GM12878 (cell line): ENCODE results near the gene SLC25A44. TPM values are rescaled to one million over a fixed set of nuclear protein-coding genes. Genes with fewer than 3 reads are reported as not detected.

ENCODE experiments used
- BMI1 ChIP-seq: fragments of 450-650 bp; IDR thresholded peaks from 2 replicates; pipeline ENCODE4 v1.6.1; 2016; ENCODE audit warnings: mild to moderate bottlenecking, moderate library complexity, borderline replicate concordance
- FOS ChIP-seq: IDR thresholded peaks from 3 replicates; pipeline ENCODE4 v1.6.1; 2011; ENCODE audit warnings: borderline replicate concordance; ENCODE audit not compliant: insufficient read length; ENCODE audit errors: extremely low read depth
- JUND ChIP-seq: IDR thresholded peaks from 2 replicates; pipeline ENCODE4 v1.6.1; 2012; ENCODE audit warnings: low read depth, mild to moderate bottlenecking, low read length, improper control_type of control experiment, moderate library complexity
- MYC ChIP-seq: IDR thresholded peaks from 2 replicates; pipeline ENCODE4 v1.6.1; 2011; ENCODE audit warnings: mild to moderate bottlenecking, low read length, moderate library complexity, inconsistent platforms; ENCODE audit not compliant: insufficient read depth, insufficient replicate concordance, insufficient read length, severe bottlenecking
- NFYB ChIP-seq: IDR thresholded peaks from 2 replicates; pipeline ENCODE4 v1.6.1; 2011; ENCODE audit warnings: low read depth, mild to moderate bottlenecking, low read length, improper control_type of control experiment, moderate library complexity; ENCODE audit not compliant: insufficient read depth
- NR2C1 ChIP-seq: fragments of 450-650 bp; IDR thresholded peaks from 2 replicates; pipeline ENCODE4 v1.6.1; 2017; ENCODE audit warnings: antibody characterized with exemption, mild to moderate bottlenecking, moderate library complexity
- POLR2A ChIP-seq: IDR thresholded peaks from 2 replicates; pipeline ENCODE4 v1.6.1; 2011; ENCODE audit warnings: low read depth, mild to moderate bottlenecking, low read length
- POLR2AphosphoS2 ChIP-seq: IDR thresholded peaks from 2 replicates; pipeline ENCODE4 v1.6.1; 2011; ENCODE audit warnings: low read depth, mild to moderate bottlenecking, low read length, improper control_type of control experiment, moderate library complexity
- RCOR1 ChIP-seq: conservative IDR thresholded peaks from 2 replicates; pipeline ENCODE4 v1.6.1; 2012; ENCODE audit warnings: low read depth, low read length, improper control_type of control experiment
- RUNX3 ChIP-seq: IDR thresholded peaks from 2 replicates; pipeline ENCODE4 v1.6.1; 2012; ENCODE audit warnings: low read length, inconsistent platforms
- SMARCA5 ChIP-seq: fragments of 450-650 bp; IDR thresholded peaks from 2 replicates; pipeline ENCODE4 v1.6.1; 2017; ENCODE audit warnings: mild to moderate bottlenecking
- ZBED1 ChIP-seq: IDR thresholded peaks from 2 replicates; pipeline ENCODE4 v1.6.1; 2016; ENCODE audit warnings: borderline replicate concordance
- polyA plus RNA-seq, 11 experiments: library from polyadenylated mRNA; depleted of rRNA in 4 of 11; unstranded in 6 of 11; stranded (reverse) in 5 of 11; fragments of >200 nt; fragmentation: Nextera tagmentation in 4 of 11; fragmentation: Illumina TruSeq in 1 of 11; extraction: Ambion mirVana in 4 of 11; extraction: Trizol in 1 of 11; gene quantifications; 1 replicate in 1 of 11; 2 replicates in 10 of 11; pipeline versions ENCODE4 v1.2.1 to v1.2.3, GENCODE V29; 2011 to 2016; ENCODE audit warnings: inconsistent platforms in 2 of 11, missing spikeins in 2 of 11, low read depth in 1 of 11
- total RNA-seq, 4 experiments: library from RNA; depleted of rRNA in 3 of 4; stranded (reverse); fragments of >200 nt in 3 of 4; fragmentation: Illumina TruSeq in 1 of 4; extraction: Trizol in 1 of 4; gene quantifications; 2 replicates each; pipeline versions ENCODE4 v1.2.1 to v1.2.3, GENCODE V29; 2013 to 2021
- TF ChIP-seq, protein P1 (sequence below): fragments of 450-650 bp; IDR thresholded peaks from 2 replicates; pipeline ENCODE4 v1.6.1; 2017; ENCODE audit warnings: mild to moderate bottlenecking
- TF ChIP-seq, protein P2 (sequence below): fragments of 450-650 bp; IDR thresholded peaks from 2 replicates; pipeline ENCODE4 v1.6.1; 2018; ENCODE audit warnings: mild to moderate bottlenecking, low read depth, moderate library complexity; ENCODE audit not compliant: partially characterized antibody
- TF ChIP-seq, protein P3 (sequence below): fragments of 450-650 bp; IDR thresholded peaks from 2 replicates; pipeline ENCODE4 v1.6.1; 2017; ENCODE audit warnings: mild to moderate bottlenecking, moderate library complexity
- TF ChIP-seq, protein P4 (sequence below): fragments of 450-650 bp; IDR thresholded peaks from 2 replicates; pipeline ENCODE4 v1.6.1; 2016; ENCODE audit warnings: mild to moderate bottlenecking, moderate library complexity, borderline replicate concordance

Gene SLC25A44
- total and polyA plus RNA-seq, 10 of the 15 experiments (the other 5 are each of a cell fraction or from before 2014, with no cell fraction given): 7.1 to 43.3 (median 30.4) TPM

GRCh38 chr1:156212833-156213643 lies 19.1 kb downstream of the SLC25A44 start, which contains the start of gene PMF1 (continued):
- TF ChIP-seq, protein P1, sequence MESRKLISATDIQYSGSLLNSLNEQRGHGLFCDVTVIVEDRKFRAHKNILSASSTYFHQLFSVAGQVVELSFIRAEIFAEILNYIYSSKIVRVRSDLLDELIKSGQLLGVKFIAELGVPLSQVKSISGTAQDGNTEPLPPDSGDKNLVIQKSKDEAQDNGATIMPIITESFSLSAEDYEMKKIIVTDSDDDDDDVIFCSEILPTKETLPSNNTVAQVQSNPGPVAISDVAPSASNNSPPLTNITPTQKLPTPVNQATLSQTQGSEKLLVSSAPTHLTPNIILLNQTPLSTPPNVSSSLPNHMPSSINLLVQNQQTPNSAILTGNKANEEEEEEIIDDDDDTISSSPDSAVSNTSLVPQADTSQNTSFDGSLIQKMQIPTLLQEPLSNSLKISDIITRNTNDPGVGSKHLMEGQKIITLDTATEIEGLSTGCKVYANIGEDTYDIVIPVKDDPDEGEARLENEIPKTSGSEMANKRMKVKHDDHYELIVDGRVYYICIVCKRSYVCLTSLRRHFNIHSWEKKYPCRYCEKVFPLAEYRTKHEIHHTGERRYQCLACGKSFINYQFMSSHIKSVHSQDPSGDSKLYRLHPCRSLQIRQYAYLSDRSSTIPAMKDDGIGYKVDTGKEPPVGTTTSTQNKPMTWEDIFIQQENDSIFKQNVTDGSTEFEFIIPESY: no peak
- peak; percentile 75 for TF ChIP-seq FOS
- no peak for TF ChIP-seq MYC
- peak; percentile 90; the same call in 1 of the 2 replicates for TF ChIP-seq RCOR1
- no peak for TF ChIP-seq SMARCA5
- TF ChIP-seq, protein P2, sequence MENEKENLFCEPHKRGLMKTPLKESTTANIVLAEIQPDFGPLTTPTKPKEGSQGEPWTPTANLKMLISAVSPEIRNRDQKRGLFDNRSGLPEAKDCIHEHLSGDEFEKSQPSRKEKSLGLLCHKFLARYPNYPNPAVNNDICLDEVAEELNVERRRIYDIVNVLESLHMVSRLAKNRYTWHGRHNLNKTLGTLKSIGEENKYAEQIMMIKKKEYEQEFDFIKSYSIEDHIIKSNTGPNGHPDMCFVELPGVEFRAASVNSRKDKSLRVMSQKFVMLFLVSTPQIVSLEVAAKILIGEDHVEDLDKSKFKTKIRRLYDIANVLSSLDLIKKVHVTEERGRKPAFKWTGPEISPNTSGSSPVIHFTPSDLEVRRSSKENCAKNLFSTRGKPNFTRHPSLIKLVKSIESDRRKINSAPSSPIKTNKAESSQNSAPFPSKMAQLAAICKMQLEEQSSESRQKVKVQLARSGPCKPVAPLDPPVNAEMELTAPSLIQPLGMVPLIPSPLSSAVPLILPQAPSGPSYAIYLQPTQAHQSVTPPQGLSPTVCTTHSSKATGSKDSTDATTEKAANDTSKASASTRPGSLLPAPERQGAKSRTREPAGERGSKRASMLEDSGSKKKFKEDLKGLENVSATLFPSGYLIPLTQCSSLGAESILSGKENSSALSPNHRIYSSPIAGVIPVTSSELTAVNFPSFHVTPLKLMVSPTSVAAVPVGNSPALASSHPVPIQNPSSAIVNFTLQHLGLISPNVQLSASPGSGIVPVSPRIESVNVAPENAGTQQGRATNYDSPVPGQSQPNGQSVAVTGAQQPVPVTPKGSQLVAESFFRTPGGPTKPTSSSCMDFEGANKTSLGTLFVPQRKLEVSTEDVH: peak; percentile 41
- TF ChIP-seq, protein P3, sequence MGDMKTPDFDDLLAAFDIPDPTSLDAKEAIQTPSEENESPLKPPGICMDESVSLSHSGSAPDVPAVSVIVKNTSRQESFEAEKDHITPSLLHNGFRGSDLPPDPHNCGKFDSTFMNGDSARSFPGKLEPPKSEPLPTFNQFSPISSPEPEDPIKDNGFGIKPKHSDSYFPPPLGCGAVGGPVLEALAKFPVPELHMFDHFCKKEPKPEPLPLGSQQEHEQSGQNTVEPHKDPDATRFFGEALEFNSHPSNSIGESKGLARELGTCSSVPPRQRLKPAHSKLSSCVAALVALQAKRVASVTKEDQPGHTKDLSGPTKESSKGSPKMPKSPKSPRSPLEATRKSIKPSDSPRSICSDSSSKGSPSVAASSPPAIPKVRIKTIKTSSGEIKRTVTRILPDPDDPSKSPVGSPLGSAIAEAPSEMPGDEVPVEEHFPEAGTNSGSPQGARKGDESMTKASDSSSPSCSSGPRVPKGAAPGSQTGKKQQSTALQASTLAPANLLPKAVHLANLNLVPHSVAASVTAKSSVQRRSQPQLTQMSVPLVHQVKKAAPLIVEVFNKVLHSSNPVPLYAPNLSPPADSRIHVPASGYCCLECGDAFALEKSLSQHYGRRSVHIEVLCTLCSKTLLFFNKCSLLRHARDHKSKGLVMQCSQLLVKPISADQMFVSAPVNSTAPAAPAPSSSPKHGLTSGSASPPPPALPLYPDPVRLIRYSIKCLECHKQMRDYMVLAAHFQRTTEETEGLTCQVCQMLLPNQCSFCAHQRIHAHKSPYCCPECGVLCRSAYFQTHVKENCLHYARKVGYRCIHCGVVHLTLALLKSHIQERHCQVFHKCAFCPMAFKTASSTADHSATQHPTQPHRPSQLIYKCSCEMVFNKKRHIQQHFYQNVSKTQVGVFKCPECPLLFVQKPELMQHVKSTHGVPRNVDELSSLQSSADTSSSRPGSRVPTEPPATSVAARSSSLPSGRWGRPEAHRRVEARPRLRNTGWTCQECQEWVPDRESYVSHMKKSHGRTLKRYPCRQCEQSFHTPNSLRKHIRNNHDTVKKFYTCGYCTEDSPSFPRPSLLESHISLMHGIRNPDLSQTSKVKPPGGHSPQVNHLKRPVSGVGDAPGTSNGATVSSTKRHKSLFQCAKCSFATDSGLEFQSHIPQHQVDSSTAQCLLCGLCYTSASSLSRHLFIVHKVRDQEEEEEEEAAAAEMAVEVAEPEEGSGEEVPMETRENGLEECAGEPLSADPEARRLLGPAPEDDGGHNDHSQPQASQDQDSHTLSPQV: no peak
- no peak for TF ChIP-seq BMI1
- TF ChIP-seq POLR2AphosphoS2: peak; percentile 86; the same call in 1 of the 2 replicates
- peak; percentile 98 for TF ChIP-seq NFYB
- no peak for TF ChIP-seq JUND
- TF ChIP-seq ZBED1: peak; percentile 82; the same call in 1 of the 2 replicates
- TF ChIP-seq NR2C1: no peak
- peak; percentile 59 for TF ChIP-seq RUNX3
- TF ChIP-seq, protein P4, sequence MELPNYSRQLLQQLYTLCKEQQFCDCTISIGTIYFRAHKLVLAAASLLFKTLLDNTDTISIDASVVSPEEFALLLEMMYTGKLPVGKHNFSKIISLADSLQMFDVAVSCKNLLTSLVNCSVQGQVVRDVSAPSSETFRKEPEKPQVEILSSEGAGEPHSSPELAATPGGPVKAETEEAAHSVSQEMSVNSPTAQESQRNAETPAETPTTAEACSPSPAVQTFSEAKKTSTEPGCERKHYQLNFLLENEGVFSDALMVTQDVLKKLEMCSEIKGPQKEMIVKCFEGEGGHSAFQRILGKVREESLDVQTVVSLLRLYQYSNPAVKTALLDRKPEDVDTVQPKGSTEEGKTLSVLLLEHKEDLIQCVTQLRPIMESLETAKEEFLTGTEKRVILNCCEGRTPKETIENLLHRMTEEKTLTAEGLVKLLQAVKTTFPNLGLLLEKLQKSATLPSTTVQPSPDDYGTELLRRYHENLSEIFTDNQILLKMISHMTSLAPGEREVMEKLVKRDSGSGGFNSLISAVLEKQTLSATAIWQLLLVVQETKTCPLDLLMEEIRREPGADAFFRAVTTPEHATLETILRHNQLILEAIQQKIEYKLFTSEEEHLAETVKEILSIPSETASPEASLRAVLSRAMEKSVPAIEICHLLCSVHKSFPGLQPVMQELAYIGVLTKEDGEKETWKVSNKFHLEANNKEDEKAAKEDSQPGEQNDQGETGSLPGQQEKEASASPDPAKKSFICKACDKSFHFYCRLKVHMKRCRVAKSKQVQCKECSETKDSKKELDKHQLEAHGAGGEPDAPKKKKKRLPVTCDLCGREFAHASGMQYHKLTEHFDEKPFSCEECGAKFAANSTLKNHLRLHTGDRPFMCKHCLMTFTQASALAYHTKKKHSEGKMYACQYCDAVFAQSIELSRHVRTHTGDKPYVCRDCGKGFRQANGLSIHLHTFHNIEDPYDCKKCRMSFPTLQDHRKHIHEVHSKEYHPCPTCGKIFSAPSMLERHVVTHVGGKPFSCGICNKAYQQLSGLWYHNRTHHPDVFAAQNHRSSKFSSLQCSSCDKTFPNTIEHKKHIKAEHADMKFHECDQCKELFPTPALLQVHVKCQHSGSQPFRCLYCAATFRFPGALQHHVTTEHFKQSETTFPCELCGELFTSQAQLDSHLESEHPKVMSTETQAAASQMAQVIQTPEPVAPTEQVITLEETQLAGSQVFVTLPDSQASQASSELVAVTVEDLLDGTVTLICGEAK: peak; percentile 43; the same call in 1 of the 2 replicates
- TF ChIP-seq POLR2A: peak; percentile 94
